Measurements from ENCODE around the gene ALOXE3. TPM values are rescaled to one million over a fixed set of nuclear protein-coding genes. Genes with fewer than 3 reads are reported as not detected.

ALOXE3 gene
- total RNA-seq, 2 experiments from 2014 or later, result not detected

GRCh38 chr17:8153957-8154607, 35.8 kb upstream of the ALOXE3 start:
- Mint-ChIP-seq H3K27ac (no peak overlapping the region), H3K4me1 (ENCODE audit: low read depth) (peaks cover 23% of the 10 kb centered on the region), H3K9me3 (ENCODE audit: insufficient read depth) (no peaks in the 10 kb centered on the region), H3K27me3 (ENCODE audit: low read depth) (no peaks in the 10 kb centered on the region), H3K36me3 (ENCODE audit: low read depth) (peaks cover 15% of the 10 kb centered on the region), H3K4me3 (peak overlapping the region; percentile 69)
- peak; percentile 3 for ATAC-seq
- peak; percentile 92 for DNase-seq
- POLR2A ChIA-PET, result interaction anchor here (0.5 to 8.1 kb wide), 10 partner anchors 10 to 230 kb away, joined by 3 to 164 read pairs (median 4); partner anchors contain the start of genes BORCS6, CTC1 and VAMP2
- CTCF ChIA-PET, result interaction anchor here (1.0 to 14.0 kb wide), 3 partner anchors 16 to 34 kb away, joined by 3 to 165 read pairs (median 3); no protein-coding TSS in a partner anchor

- H3K4me1 Mint-ChIP-seq (ENCODE audit: low read depth), result peaks cover 19% of the 10 kb centered on the region
- no peaks in the 10 kb centered on the region for H3K27me3 Mint-ChIP-seq (ENCODE audit: low read depth)
- peaks cover 13% of the 10 kb centered on the region for H3K36me3 Mint-ChIP-seq (ENCODE audit: low read depth)
- ATAC-seq (no peak), DNase-seq (no peak)
- no peaks in the 10 kb centered on the region for H3K9me3 Mint-ChIP-seq (ENCODE audit: insufficient read depth)
- H3K4me3 Mint-ChIP-seq, result peak overlapping the region; percentile 61
- peak overlapping the region; percentile 91 for H3K27ac Mint-ChIP-seq
- ChIA-PET POLR2A (interaction anchor here (0.5 to 8.1 kb wide), 8 partner anchors 10 to 231 kb away, joined by 3 to 164 read pairs (median 4); partner anchors contain the start of genes BORCS6, CTC1 and VAMP2), CTCF (interaction anchor here (1.0 to 14.0 kb wide), 3 partner anchors 15 to 34 kb away, joined by 3 to 165 read pairs (median 3); no protein-coding TSS in a partner anchor)
These were observed 35.2 kb upstream of the ALOXE3 start for GRCh38 chr17:8153525-8153956.

GRCh38 chr17:8153031-8153451, 34.7 kb upstream of the ALOXE3 start:
- peak overlapping the region; percentile 61 for H3K4me3 Mint-ChIP-seq
- DNase-seq, result no peak
- peak overlapping the region; percentile 91 for H3K27ac Mint-ChIP-seq
- ChIA-PET CTCF (interaction anchor here (1.1 to 14.0 kb wide), 2 partner anchors 15 to 33 kb away, joined by 3 to 165 read pairs; no protein-coding TSS in a partner anchor), POLR2A (interaction anchor here (2.7 to 8.1 kb wide), 2 partner anchors 11 to 20 kb away, joined by 15 to 164 read pairs; partner anchors contain the start of gene VAMP2)
- peaks cover 15% of the 10 kb centered on the region for H3K4me1 Mint-ChIP-seq (ENCODE audit: low read depth)
- H3K9me3 Mint-ChIP-seq (ENCODE audit: insufficient read depth), result no peaks in the 10 kb centered on the region
- peaks cover 15% of the 10 kb centered on the region for H3K36me3 Mint-ChIP-seq (ENCODE audit: low read depth)
- H3K27me3 Mint-ChIP-seq (ENCODE audit: low read depth), result no peaks in the 10 kb centered on the region
- no peak for ATAC-seq

GRCh38 chr17:8152112-8152775, 33.9 kb upstream of the ALOXE3 start, which contains the start of gene PER1:
PER1 (minus strand) TSS chr17:8152404; CDS start chr17:8150706, 1,698 bp downstream.
- ChIA-PET POLR2A (interaction anchor here (0.6 to 8.1 kb wide), 6 partner anchors 11 to 95 kb away, joined by 3 to 164 read pairs (median 5); partner anchors contain the start of genes CTC1 and VAMP2), CTCF (interaction anchor here (1.0 to 14.0 kb wide), 2 partner anchors 14 to 33 kb away, joined by 3 to 165 read pairs; no protein-coding TSS in a partner anchor)
- H3K36me3 Mint-ChIP-seq (ENCODE audit: low read depth), result peaks cover 19% of the 10 kb centered on the region
- H3K27me3 Mint-ChIP-seq (ENCODE audit: low read depth), result no peaks in the 10 kb centered on the region
- no peaks in the 10 kb centered on the region for H3K9me3 Mint-ChIP-seq (ENCODE audit: insufficient read depth)
- ATAC-seq (peak; percentile 22), DNase-seq (peak; percentile 89)
- H3K4me1 Mint-ChIP-seq (ENCODE audit: low read depth), result peaks cover 15% of the 10 kb centered on the region
- peak within 1 kb of the TSS; percentile 91 for H3K27ac Mint-ChIP-seq
- H3K4me3 Mint-ChIP-seq, result peak within 1 kb of the TSS; percentile 85

GRCh38 chr17:8151641-8152111, 33.4 kb upstream of the ALOXE3 start:
- Mint-ChIP-seq H3K36me3 (ENCODE audit: low read depth) (peaks cover 23% of the 10 kb centered on the region), H3K9me3 (ENCODE audit: insufficient read depth) (no peaks in the 10 kb centered on the region), H3K27me3 (ENCODE audit: low read depth) (no peaks in the 10 kb centered on the region), H3K27ac (peak overlapping the region; percentile 91), H3K4me1 (ENCODE audit: low read depth) (peaks cover 15% of the 10 kb centered on the region), H3K4me3 (peak overlapping the region; percentile 85)
- CTCF ChIA-PET, result interaction anchor here (1.0 to 14.0 kb wide), 2 partner anchors 13 to 32 kb away, joined by 3 to 165 read pairs; no protein-coding TSS in a partner anchor
- ATAC-seq (no peak), DNase-seq (no peak)
- POLR2A ChIA-PET, result interaction anchor here (0.7 to 8.1 kb wide), 7 partner anchors 12 to 95 kb away, joined by 3 to 164 read pairs (median 5); partner anchors contain the start of genes CTC1 and VAMP2

- H3K4me3 Mint-ChIP-seq, result peak overlapping the region; percentile 85
- no peaks in the 10 kb centered on the region for H3K9me3 Mint-ChIP-seq (ENCODE audit: insufficient read depth)
- H3K36me3 Mint-ChIP-seq (ENCODE audit: low read depth), result peaks cover 28% of the 10 kb centered on the region
- POLR2A ChIA-PET, result interaction anchor here (0.6 to 8.1 kb wide), 6 partner anchors 8 to 71 kb away, joined by 3 to 164 read pairs (median 3); no protein-coding TSS in a partner anchor
- H3K4me1 Mint-ChIP-seq (ENCODE audit: low read depth), result peaks cover 15% of the 10 kb centered on the region
- H3K27me3 Mint-ChIP-seq (ENCODE audit: low read depth), result no peaks in the 10 kb centered on the region
- H3K27ac Mint-ChIP-seq, result peak overlapping the region; percentile 91
- ATAC-seq, result peak; percentile 42
- CTCF ChIA-PET, result interaction anchor here (14.0 kb wide), 1 partner anchor 13 kb away, joined by 165 read pairs; no protein-coding TSS in a partner anchor
- peak; percentile 93 for DNase-seq
These were observed 32.9 kb upstream of the ALOXE3 start for GRCh38 chr17:8151120-8151640.

GRCh38 chr17:8150194-8151119, 32.1 kb upstream of the ALOXE3 start:
- peak overlapping the region; percentile 72 for H3K27ac Mint-ChIP-seq
- no peaks in the 10 kb centered on the region for H3K9me3 Mint-ChIP-seq (ENCODE audit: insufficient read depth)

GRCh38 chr17:8149419-8150193, 31.3 kb upstream of the ALOXE3 start:
- H3K4me3 Mint-ChIP-seq, result no peak overlapping the region

More at GRCh38 chr17:8150194-8151119, 32.1 kb upstream of the ALOXE3 start:
- ChIA-PET POLR2A (interaction anchor here (0.6 to 8.1 kb wide), 5 partner anchors 9 to 71 kb away, joined by 3 to 164 read pairs (median 4); no protein-coding TSS in a partner anchor), CTCF (interaction anchor here (14.0 kb wide), 1 partner anchor 12 kb away, joined by 165 read pairs; no protein-coding TSS in a partner anchor)
- no peak for ATAC-seq
- DNase-seq, result no peak
- H3K27me3 Mint-ChIP-seq (ENCODE audit: low read depth), result no peaks in the 10 kb centered on the region
- peak overlapping the region; percentile 85 for H3K4me3 Mint-ChIP-seq
- peaks cover 31% of the 10 kb centered on the region for H3K36me3 Mint-ChIP-seq (ENCODE audit: low read depth)
- H3K4me1 Mint-ChIP-seq (ENCODE audit: low read depth), result peaks cover 15% of the 10 kb centered on the region

GRCh38 chr17:8148560-8148959, 30.2 kb upstream of the ALOXE3 start:
- Mint-ChIP-seq H3K27ac (no peak overlapping the region), H3K27me3 (ENCODE audit: low read depth) (no peaks in the 10 kb centered on the region), H3K4me1 (ENCODE audit: low read depth) (peaks cover 15% of the 10 kb centered on the region), H3K36me3 (ENCODE audit: low read depth) (peaks cover 34% of the 10 kb centered on the region), H3K4me3 (no peak overlapping the region), H3K9me3 (ENCODE audit: insufficient read depth) (no peaks in the 10 kb centered on the region)
- DNase-seq, result no peak
- no peak for ATAC-seq
- ChIA-PET CTCF (interaction anchor here (1.2 kb wide), 1 partner anchor 9 kb away, joined by 8 read pairs; no protein-coding TSS in a partner anchor), POLR2A (interaction anchor here (3.5 kb wide), 1 partner anchor 25 kb away, joined by 12 read pairs; no protein-coding TSS in a partner anchor)

More at GRCh38 chr17:8149419-8150193, 31.3 kb upstream of the ALOXE3 start:
- Mint-ChIP-seq H3K27me3 (ENCODE audit: low read depth) (no peaks in the 10 kb centered on the region), H3K4me1 (ENCODE audit: low read depth) (peaks cover 15% of the 10 kb centered on the region), H3K27ac (peak overlapping the region; percentile 43), H3K9me3 (ENCODE audit: insufficient read depth) (no peaks in the 10 kb centered on the region), H3K36me3 (ENCODE audit: low read depth) (peaks cover 31% of the 10 kb centered on the region)
- POLR2A ChIA-PET, result interaction anchor here (0.6 to 8.1 kb wide), 5 partner anchors 10 to 94 kb away, joined by 3 to 164 read pairs (median 12); no protein-coding TSS in a partner anchor
- DNase-seq, result no peak
- no peak for ATAC-seq
- CTCF ChIA-PET, result interaction anchor here (14.0 kb wide), 1 partner anchor 11 kb away, joined by 165 read pairs; no protein-coding TSS in a partner anchor
